Hematopoietic multipotent progenitor cell treated with erythropoietin and hydrocortisone succinate and interleukin-3 and kit ligand, for 6 days (in vitro differentiated cells): ENCODE results near the gene RNF167.
"Not testable (repeated sequence)": the region's sequence is repeated elsewhere in the genome, so short reads cannot be mapped to it uniquely, and the experiment has no call there.

Source experiments
- DNase-seq: peaks from one replicate; pipeline ENCODE4 v3.0.0-alpha.2; 2015

RNF167 gene

GRCh38 chr17:4903051-4903818, 36.8 kb upstream of the RNF167 start, which contains the start of gene CHRNE:
TSS of gene CHRNE (minus strand) at chr17:4903098. CDS start at chr17:4903063, 35 bp downstream.
- peak; percentile 91 for DNase-seq

- DNase-seq = not testable (repeated sequence)
Measured at GRCh38 chr17:4906642-4907041, 33.4 kb upstream of the RNF167 start.

- no peak for DNase-seq
Measured at GRCh38 chr17:4908301-4908700, 31.8 kb upstream of the RNF167 start.

- peak; percentile 93 for DNase-seq
Measured at GRCh38 chr17:4908711-4909496, 31.2 kb upstream of the RNF167 start.

- no peak for DNase-seq
Measured at GRCh38 chr17:4913994-4914393, 26.1 kb upstream of the RNF167 start.

- DNase-seq = not testable (repeated sequence)
Measured at GRCh38 chr17:4914551-4914950, 25.5 kb upstream of the RNF167 start.

GRCh38 chr17:4919511-4920047, 20.5 kb upstream of the RNF167 start:
- DNase-seq = no peak

- DNase-seq = no peak
Measured at GRCh38 chr17:4920351-4921048, 19.6 kb upstream of the RNF167 start.

- no peak for DNase-seq
Measured at GRCh38 chr17:4921320-4921719, 18.7 kb upstream of the RNF167 start.

GRCh38 chr17:4926577-4927335, 13.3 kb upstream of the RNF167 start:
- DNase-seq = not testable (repeated sequence)

GRCh38 chr17:4928881-4929280, 11.2 kb upstream of the RNF167 start:
- no peak for DNase-seq

GRCh38 chr17:4931963-4932362, 8.1 kb upstream of the RNF167 start, which contains the start of gene GP1BA:
TSS of gene GP1BA (plus strand) at chr17:4932277. CDS start at chr17:4932605, 328 bp downstream.
- DNase-seq = no peak

GRCh38 chr17:4932756-4933155, 7.3 kb upstream of the RNF167 start:
- DNase-seq = no peak

- DNase-seq = no peak
Measured at GRCh38 chr17:4933646-4934045, 6.4 kb upstream of the RNF167 start.

- DNase-seq = peak; percentile 75
Measured at GRCh38 chr17:4934173-4934979, 5.7 kb upstream of the RNF167 start.

- no peak for DNase-seq
Measured at GRCh38 chr17:4935650-4936049, 4.4 kb upstream of the RNF167 start.

GRCh38 chr17:4936436-4936835, 3.6 kb upstream of the RNF167 start:
- DNase-seq = no peak

- no peak for DNase-seq
Measured at GRCh38 chr17:4937553-4937952, 2.5 kb upstream of the RNF167 start.

- no peak for DNase-seq
Measured at GRCh38 chr17:4938069-4938491, 2.0 kb upstream of the RNF167 start.

GRCh38 chr17:4938688-4939545, 1.2 kb upstream of the RNF167 start:
- DNase-seq = peak; percentile 57

GRCh38 chr17:4939546-4939795, 597 bp upstream of the RNF167 start:
- DNase-seq = no peak
